Prostate gland (tissue), 2 donors: ENCODE results near the gene FSD2. TPM values are rescaled to one million over a fixed set of nuclear protein-coding genes. Genes with fewer than 3 reads are reported as not detected.

Source experiments
- DNase-seq: peaks from one replicate; pipeline ENCODE4 v3.0.0-alpha.2; 2019; ENCODE audit warnings: low spot score
- H3K27ac ChIP-seq, 2 donors: fragments of 200-600 bp; sonication (generic); 2 replicates each; pipeline ENCODE4 v1.5.1; 2017 to 2019
- H3K27me3 ChIP-seq: fragments of 200-600 bp; sonication (generic); replicated peaks from 2 replicates; pipeline ENCODE4 v1.5.1; 2019; ENCODE audit not compliant: insufficient read depth
- H3K36me3 ChIP-seq, 2 donors: fragments of 200-600 bp; sonication (generic); 1 replicate in 1 of 2; 2 replicates in 1 of 2; pipeline versions ENCODE4 v1.5.1 to v1.8.1; 2017 to 2019
- H3K4me1 ChIP-seq: fragments of 200-600 bp; sonication (generic); replicated peaks from 2 replicates; pipeline ENCODE4 v1.5.1; 2019
- H3K4me3 ChIP-seq, 2 donors: fragments of 200-600 bp; sonication (generic); 2 replicates each; pipeline ENCODE4 v1.5.1; 2017 to 2019
- H3K9me3 ChIP-seq: fragments of 200-600 bp; sonication (generic); 2 replicates; pipeline ENCODE4 v1.5.1; 2017
- CTCF ChIP-seq, 4 experiments: fragments of 200-600 bp in 2 of 4; fragments of 450-650 bp in 2 of 4; sonication (generic) in 2 of 4; IDR thresholded peaks; 1 replicate in 3 of 4; 2 replicates in 1 of 4; pipeline ENCODE4 v1.5.1; 2016 to 2019; ENCODE audit warnings: antibody characterized with exemption in 4 of 4, mild to moderate bottlenecking in 2 of 4, moderate library complexity in 2 of 4
- POLR2A ChIP-seq: fragments of 450-650 bp; IDR thresholded peaks from one replicate; pipeline ENCODE4 v1.6.1; 2016; ENCODE audit warnings: antibody characterized with exemption, mild to moderate bottlenecking
- POLR2AphosphoS5 ChIP-seq: sonication (generic); formaldehyde crosslinking; IDR thresholded peaks from one replicate; pipeline ENCODE4 v1.6.1; 2017; ENCODE audit warnings: antibody characterized with exemption
- WGBS: methylation state at CpG from one replicate; pipeline ENCODE4 v1.1.5; 2018; 5-methylcytosine and 5-hydroxymethylcytosine counted together
- intact Hi-C: fragments of 100-400 bp; cut with DNase I; formaldehyde crosslinking; loops from one replicate; pipeline ENCODE4 v1.14.2; 2022
- total RNA-seq, 2 donors: library from RNA; depleted of rRNA; stranded (reverse); fragments of >200 nt; gene quantifications; one replicate each; pipeline ENCODE4 v1.1.0, GENCODE V29; 2016

FSD2 gene
- total RNA-seq, 2 donors from 2014 or later = 0.05 TPM; not detected in 1

GRCh38 chr15:82809308-82810060, 3.6 kb upstream of the FSD2 start, which contains the start of gene WHAMM:
Gene WHAMM (plus strand): TSS chr15:82809628. CDS start chr15:82809727, 99 bp downstream.
- TF ChIP-seq POLR2AphosphoS5 (peak; percentile 99), CTCF (IDR thresholded peaks at IDR 0.05) (peak in 1 of 4 experiments; percentile 3), POLR2A (peak; percentile 98)
- intact Hi-C loops = loop anchor here (5.0 kb wide), 2 partner anchors 57 to 267 kb away; partner anchors contain the start of gene RPS17

GRCh38 chr15:82808634-82809041, 2.8 kb upstream of the FSD2 start:
- Histone ChIP-seq H3K27me3 (no peaks in the 10 kb centered on the region), H3K27ac (peak overlapping the region; percentile 99), H3K4me3 (no peak overlapping the region), H3K9me3 (no peaks in the 10 kb centered on the region), H3K4me1 (no peaks in the 10 kb centered on the region), H3K36me3 (no peaks in the 10 kb centered on the region)
- intact Hi-C loops = no loop called here
- WGBS = 62% methylated on average over 9 of the region's 9 CpGs
- no peak for DNase-seq
- no peak for TF ChIP-seq POLR2A
- no peak for TF ChIP-seq CTCF (IDR thresholded peaks at IDR 0.05)
- no peak for TF ChIP-seq POLR2AphosphoS5

More at GRCh38 chr15:82809308-82810060, 3.6 kb upstream of the FSD2 start, which contains the start of gene WHAMM:
- Histone ChIP-seq H3K27me3 (no peaks in the 10 kb centered on the region), H3K36me3 (peaks cover 0 to 7% of the 10 kb centered on the region in 2 donors), H3K9me3 (no peaks in the 10 kb centered on the region), H3K27ac (peak within 1 kb of the TSS; percentile 99), H3K4me1 (no peaks in the 10 kb centered on the region), H3K4me3 (peak within 1 kb of the TSS; percentile 69 to 98)
- WGBS = 0% methylated on average over 34 of the region's 67 CpGs
- DNase-seq = peak; percentile 99

- WGBS = 89% methylated on average over 11 of the region's 11 CpGs
These were observed 2.2 kb upstream of the FSD2 start for GRCh38 chr15:82807920-82808633.

GRCh38 chr15:82804575-82804949, 1.3 kb downstream of the FSD2 start:
- WGBS = 39% methylated on average over 1 of the region's 1 CpG
- Histone ChIP-seq H3K27ac (no peak overlapping the region), H3K27me3 (no peaks in the 10 kb centered on the region), H3K36me3 (no peaks in the 10 kb centered on the region), H3K4me3 (no peak overlapping the region), H3K4me1 (no peaks in the 10 kb centered on the region), H3K9me3 (no peaks in the 10 kb centered on the region)
- TF ChIP-seq CTCF (IDR thresholded peaks at IDR 0.05) = no peak
- peak; percentile 61 for TF ChIP-seq POLR2AphosphoS5
- no peak for TF ChIP-seq POLR2A
- intact Hi-C loops = no loop called here
- DNase-seq = peak; percentile 44

More at GRCh38 chr15:82807920-82808633, 2.2 kb upstream of the FSD2 start:
- intact Hi-C loops = no loop called here
- H3K36me3 ChIP-seq = no peaks in the 10 kb centered on the region
- TF ChIP-seq CTCF (IDR thresholded peaks at IDR 0.05) (no peak), POLR2A (no peak), POLR2AphosphoS5 (no peak)
- no peaks in the 10 kb centered on the region for H3K9me3 ChIP-seq
- no peak overlapping the region for H3K4me3 ChIP-seq
- H3K27ac ChIP-seq = no peak overlapping the region
- no peaks in the 10 kb centered on the region for H3K4me1 ChIP-seq
- H3K27me3 ChIP-seq = no peaks in the 10 kb centered on the region
- DNase-seq = no peak
